ENCODE measurements around the gene AQR.
"Not testable (repeated sequence)": the region's sequence is repeated elsewhere in the genome, so short reads cannot be mapped to it uniquely, and the experiment has no call there.

The AQR gene

GRCh38 chr15:34969340-34970097 lies at the start of gene AQR:
TSS of gene AQR (minus strand) at chr15:34969742. CDS start at chr15:34969613, 129 bp downstream.
- DNase-seq: peak; percentile 93

GRCh38 chr15:35014241-35014640 lies 44.7 kb upstream of the AQR start:
- no peak for DNase-seq

DNA sequence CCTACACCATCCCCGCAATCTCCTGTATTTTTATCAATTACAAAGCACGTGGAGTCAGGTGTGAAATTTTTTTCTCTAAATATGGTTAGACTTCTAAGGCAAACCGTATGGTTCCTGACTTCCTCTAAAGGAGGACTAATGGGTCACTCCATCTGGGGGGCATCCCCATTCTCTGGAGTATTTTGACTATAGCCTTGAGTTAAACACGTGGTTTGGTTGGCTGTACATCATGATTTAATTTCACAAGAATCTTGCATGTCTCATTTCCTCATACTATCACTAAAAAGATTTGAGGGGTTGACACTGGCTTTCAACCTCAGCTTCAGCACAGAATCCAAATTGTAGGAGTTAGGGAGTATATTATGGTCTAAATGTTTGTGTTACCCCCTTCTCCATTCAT lies 43.8 kb upstream of the AQR start:
- no peak for DNase-seq

GRCh38 chr15:35007397-35007796 lies 37.9 kb upstream of the AQR start:
- DNase-seq: no peak

DNA sequence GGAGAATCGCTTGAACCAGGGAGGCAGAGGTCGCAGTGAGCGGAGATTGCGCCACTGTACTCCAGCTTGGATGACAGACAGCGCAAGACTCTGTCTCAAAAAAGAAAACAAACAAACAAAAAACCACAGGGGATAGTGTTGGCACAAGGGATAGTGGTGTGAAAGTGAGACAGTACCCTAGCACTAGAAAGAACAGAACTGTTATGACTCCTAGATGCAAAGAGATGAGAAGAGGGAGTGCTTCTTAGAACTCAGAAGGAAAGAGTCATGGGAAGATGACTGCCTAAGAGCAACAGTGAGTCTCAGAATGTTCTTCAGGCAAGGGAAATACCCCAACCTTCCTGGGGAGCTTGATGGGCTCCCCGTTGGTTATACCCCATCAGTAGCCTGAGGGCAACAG lies 36.4 kb upstream of the AQR start:
- no peak for DNase-seq

- DNase-seq: no peak
Measured at GRCh38 chr15:35003928-35004327, 34.4 kb upstream of the AQR start.

- no peak for DNase-seq
Measured at GRCh38 chr15:35000511-35000910, 31.0 kb upstream of the AQR start.

GRCh38 chr15:34999906-35000305 lies 30.4 kb upstream of the AQR start:
- no peak for DNase-seq

GRCh38 chr15:34994925-34995324 lies 25.4 kb upstream of the AQR start:
- no peak for DNase-seq

DNA sequence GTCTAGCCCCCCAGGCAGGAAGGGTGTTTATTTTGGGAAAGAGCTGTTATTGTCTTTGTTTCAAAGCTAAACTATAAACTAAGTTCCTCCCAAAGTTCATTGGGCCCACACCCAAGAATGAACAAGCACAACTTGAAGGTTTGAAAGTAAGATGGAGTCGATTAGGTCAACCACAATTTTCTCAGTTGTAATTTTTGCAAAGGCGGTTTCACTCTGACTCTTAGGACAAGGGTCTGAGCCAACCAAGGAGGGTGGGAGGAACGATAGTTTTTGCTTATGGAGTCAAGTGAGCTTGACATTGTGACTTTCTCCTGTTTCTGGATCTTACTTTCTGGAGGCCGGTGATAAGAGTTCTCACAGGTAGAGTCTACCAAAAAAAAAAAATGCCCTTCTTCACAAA lies 24.3 kb upstream of the AQR start:
- no peak for DNase-seq

DNA sequence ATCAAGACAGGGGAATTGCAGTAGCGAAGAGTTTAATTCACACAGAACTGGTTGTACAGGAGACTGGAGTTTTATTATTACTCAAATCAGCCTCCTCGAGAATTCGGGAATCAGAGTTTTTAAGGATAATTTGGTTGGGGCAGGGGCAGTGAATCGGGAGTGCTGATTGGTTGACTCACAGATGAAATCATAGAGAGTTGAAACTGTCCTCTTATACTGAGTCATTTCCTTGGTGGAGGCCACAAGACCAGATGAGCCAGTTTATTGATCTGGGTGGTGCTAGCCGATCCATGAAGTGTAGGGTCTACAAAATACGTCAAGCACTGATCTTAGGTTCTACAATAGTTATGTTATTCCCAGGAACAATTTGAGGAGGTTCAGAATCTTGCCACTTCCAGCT lies 23.9 kb upstream of the AQR start:
- no peak for DNase-seq

GRCh38 chr15:34988027-34988902 lies 18.7 kb upstream of the AQR start, which contains the start of gene ZNF770:
TSS of gene ZNF770 (minus strand) at chr15:34988287. CDS start at chr15:34983434, 4,853 bp downstream.
- DNase-seq: peak; percentile 79

DNA sequence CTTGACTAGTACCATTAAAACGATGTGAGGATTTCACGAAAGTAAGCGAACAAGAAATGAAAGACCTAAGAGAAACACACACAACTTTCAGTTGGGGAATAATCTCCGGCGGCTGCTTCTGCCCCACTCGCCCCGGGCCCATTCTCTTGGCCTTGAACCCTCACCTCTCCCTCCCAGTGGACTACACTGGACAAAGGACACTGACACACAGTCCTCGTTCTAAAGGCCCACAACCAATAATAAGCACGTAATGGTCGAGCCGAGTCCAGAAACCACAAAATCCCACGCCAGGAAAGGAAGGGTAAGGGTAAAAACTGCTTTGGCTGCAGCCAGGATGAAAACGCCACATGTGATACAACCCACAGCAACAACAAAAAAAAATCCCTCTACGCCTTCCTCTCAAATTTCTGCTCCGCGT lies 18.1 kb upstream of the AQR start:
- no peak for DNase-seq

DNA sequence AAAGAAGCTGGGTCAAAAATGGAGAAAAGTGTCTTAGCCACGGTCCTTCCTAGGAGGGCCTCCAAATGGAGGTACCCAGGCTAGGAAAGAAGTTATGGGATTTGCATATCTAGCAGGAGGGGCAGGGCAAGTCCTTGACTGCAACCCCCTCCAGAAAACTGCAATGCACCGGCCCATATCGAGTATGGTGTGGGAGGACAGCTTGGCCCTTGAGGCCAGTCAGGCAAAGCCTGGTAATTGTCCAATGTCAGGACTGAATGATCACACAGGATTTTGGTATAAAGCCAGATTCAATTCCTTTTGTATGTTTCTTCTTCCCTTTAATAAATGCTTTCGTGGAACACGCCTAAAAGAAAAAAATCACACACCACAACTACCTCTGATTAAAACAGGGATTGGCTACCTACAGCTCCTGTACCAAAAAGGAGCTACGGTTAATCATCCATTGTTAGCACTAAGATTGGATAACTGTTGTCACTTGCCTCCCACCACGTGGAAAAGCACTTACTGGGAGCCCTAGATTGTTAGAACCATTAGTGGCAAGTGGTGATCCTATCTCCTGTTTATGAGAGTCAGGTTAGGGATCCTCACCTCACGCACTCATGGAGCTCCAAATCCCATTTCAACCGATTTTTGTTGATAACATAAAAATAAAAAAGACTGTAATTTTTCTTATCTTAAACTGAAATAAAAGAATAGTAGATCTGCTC lies 17.4 kb upstream of the AQR start:
- no peak for DNase-seq

- no peak for DNase-seq
Measured at GRCh38 chr15:34986326-34986725, 16.8 kb upstream of the AQR start.

GRCh38 chr15:34984889-34985630 lies 15.5 kb upstream of the AQR start:
- no peak for DNase-seq

DNA sequence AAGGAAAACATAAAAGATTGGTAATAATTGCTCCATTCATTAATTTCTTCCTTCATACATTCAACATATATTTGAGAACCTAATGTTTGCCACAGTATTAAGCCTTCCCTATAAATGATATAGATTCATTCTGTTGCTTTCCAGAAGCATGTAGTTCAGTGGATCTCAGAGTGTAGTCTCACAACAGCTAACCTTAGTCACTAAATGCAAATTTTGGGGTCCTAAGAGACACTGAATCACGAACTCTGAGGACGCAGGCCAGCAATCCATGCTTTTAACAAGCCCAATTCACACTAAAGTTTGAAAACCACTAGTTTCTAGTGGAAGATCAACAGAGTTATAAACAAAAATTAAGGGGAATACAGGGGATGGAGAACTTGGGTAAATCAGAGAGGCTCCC lies 7.2 kb upstream of the AQR start:
- no peak for DNase-seq

GRCh38 chr15:34976073-34976472 lies 6.5 kb upstream of the AQR start:
- no peak for DNase-seq

DNA sequence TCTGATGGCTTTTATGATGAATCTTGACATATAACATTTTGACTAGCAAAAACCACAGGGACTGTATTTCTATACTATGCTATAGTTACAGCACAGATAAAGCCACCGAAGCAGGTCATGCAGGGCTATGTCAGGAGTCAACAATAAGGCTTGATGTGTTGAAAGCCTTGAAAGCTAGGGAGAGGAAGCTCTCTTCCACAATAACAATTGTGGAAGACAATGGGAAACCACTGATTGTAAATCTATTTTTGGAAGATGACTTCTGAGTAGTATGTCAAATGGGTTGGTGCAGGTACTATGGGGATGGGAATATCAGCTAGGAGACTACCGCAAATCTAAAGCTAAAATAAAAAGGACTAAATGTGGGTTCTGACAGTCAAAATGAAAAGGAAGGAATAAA lies 4.0 kb upstream of the AQR start:
- DNase-seq: no peak

DNA sequence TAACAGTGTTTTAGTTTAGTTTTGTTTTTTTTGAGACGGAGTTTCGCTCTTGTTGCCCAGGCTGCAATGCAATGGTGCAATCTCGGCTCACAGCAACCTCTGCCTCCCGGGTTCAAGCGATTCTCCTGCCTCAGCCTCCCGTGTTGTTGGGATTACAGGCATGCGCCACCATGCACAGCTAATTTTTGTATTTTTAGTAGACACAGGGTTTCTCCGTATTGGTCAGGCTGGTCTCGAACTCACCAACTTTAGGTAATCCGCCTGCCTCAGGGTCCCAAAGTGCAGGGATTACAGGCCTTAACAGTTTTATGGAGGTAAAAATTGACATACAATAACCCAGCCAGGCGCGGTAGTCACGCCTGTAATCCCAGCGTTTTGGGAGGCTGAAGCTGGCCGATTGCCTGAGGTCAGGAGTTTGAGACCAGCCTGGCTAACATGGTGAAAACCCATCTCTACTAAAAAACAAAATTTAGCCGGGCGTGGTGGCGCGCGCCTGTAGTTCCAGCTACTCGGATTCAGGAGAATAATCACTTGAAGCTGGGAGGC lies 629 bp upstream of the AQR start:
- not testable (repeated sequence) for DNase-seq

DNA sequence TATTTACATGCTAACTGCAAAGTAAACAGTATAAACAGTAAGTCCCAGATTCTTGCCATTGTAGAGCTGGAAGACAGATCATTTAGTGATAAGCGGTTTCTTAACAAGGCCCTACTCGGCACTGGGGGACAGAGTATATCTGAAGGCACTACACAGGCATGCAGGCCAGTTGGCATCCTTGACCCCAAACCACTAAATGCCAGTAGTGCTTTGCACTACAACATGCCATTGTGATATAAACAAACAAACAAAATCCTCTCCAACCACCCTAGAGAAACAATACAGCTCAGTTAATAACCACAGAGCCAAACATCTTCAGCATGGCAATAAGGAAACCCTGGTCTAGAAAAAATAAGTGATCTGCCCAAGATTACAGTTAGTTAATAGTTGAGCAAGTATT lies 5.3 kb downstream of the AQR start:
- no peak for DNase-seq

- no peak for DNase-seq
Measured at GRCh38 chr15:34953851-34954250, 15.7 kb downstream of the AQR start.

Measured in RPMI8226 (cell line).